D341Med (cell line): Measurements from ENCODE around the gene CCL25.
"Not testable (repeated sequence)": the region's sequence is repeated elsewhere in the genome, so short reads cannot be mapped to it uniquely, and the experiment has no call there.

Experiments
- DNase-seq: peaks from one replicate; pipeline ENCODE4 v3.0.0; 2012; ENCODE audit warnings: low spot score

The CCL25 gene

GRCh38 chr19:8052464-8052859, at the start of gene CCL25:
CCL25 (plus strand) TSS chr19:8052760; CDS start chr19:8053050, 290 bp downstream.
- no peak for DNase-seq

- no peak for DNase-seq
Observed at GRCh38 chr19:8004001-8004400, 48.6 kb upstream of the CCL25 start.

- no peak for DNase-seq
Observed at GRCh38 chr19:8004723-8005513, 47.6 kb upstream of the CCL25 start.

GRCh38 chr19:8005534-8006256, 46.9 kb upstream of the CCL25 start, which contains the start of gene ELAVL1:
ELAVL1 (minus strand) TSS chr19:8005641; CDS start chr19:7991815, 13,826 bp downstream.
- peak; percentile 99 for DNase-seq

GRCh38 chr19:8017808-8018207, 34.8 kb upstream of the CCL25 start:
- peak; percentile 77 for DNase-seq

GRCh38 chr19:8020681-8021080, 31.9 kb upstream of the CCL25 start:
- no peak for DNase-seq

- DNase-seq, result no peak
Observed at GRCh38 chr19:8021374-8021773, 31.2 kb upstream of the CCL25 start.

- no peak for DNase-seq
Observed at GRCh38 chr19:8022275-8022674, 30.3 kb upstream of the CCL25 start.

GRCh38 chr19:8023371-8023770, 29.2 kb upstream of the CCL25 start:
- no peak for DNase-seq

- not testable (repeated sequence) for DNase-seq
Observed at GRCh38 chr19:8024256-8024655, 28.3 kb upstream of the CCL25 start.

GRCh38 chr19:8025316-8025715, 27.2 kb upstream of the CCL25 start:
- no peak for DNase-seq

- DNase-seq, result peak; percentile 46
Observed at GRCh38 chr19:8028951-8029491, 23.5 kb upstream of the CCL25 start.

- no peak for DNase-seq
Observed at GRCh38 chr19:8030960-8031359, 21.6 kb upstream of the CCL25 start.

GRCh38 chr19:8033287-8034177, 19.0 kb upstream of the CCL25 start:
- DNase-seq, result not testable (repeated sequence)

- DNase-seq, result no peak
Observed at GRCh38 chr19:8034178-8034525, 18.4 kb upstream of the CCL25 start.

- no peak for DNase-seq
Observed at GRCh38 chr19:8036434-8037099, 16.0 kb upstream of the CCL25 start.

GRCh38 chr19:8038815-8039214, 13.7 kb upstream of the CCL25 start:
- no peak for DNase-seq

GRCh38 chr19:8039231-8039630, 13.3 kb upstream of the CCL25 start:
- DNase-seq, result no peak

- DNase-seq, result peak; percentile 58
Observed at GRCh38 chr19:8041531-8041931, 11.0 kb upstream of the CCL25 start.

- no peak for DNase-seq
Observed at GRCh38 chr19:8042900-8043299, 9.7 kb upstream of the CCL25 start.

GRCh38 chr19:8044018-8044417, 8.5 kb upstream of the CCL25 start:
- no peak for DNase-seq
